Stimulated activated CD4-positive, alpha-beta T cell treated with anti-CD3 and anti-CD28 coated beads, Interleukin-15, amount 100 ng/mL, for 24 hours (primary cell): ENCODE results near the gene CUX1.
"Not testable (repeated sequence)": the region's sequence is repeated elsewhere in the genome, so short reads cannot be mapped to it uniquely, and the experiment has no call there.

Experiments
- DNase-seq: peaks from one replicate; pipeline ENCODE4 v3.0.0-alpha.2; 2020

Gene CUX1

DNA sequence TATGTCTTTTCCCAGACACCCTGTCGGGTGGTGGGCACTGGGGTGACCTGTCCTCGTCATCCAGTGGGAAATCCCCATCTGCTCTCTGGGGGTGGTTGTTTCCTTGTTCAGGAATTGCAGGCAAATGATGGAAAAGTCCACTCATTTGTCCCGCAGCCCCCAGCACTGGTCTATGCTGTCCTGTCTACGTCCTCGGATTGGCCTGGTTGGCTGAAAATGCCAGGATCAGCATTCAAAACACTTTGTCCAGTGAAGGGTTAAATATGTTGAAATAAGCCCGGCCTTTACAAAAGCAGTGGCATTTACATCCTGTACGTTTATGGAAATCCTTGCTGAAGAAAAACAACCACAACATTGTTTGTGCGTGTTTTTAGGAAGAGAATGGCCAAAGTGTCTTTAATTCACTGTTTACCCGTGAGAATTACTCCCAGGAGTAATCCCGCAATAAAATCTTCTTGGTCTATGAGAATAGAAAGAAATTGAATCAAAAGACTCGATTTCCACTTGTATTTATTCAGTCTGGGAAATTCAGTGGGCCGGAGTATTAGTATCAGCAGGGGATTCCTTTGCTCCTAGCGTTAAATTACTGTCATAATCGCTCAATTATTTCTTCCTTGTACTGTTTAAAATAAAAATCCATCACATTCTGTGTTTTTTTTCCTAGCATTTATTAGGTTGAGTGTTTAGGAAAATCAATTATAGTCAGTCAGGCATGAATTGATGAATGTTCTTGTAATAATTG, 352.4 kb downstream of the CUX1 start:
- no peak for DNase-seq

DNA sequence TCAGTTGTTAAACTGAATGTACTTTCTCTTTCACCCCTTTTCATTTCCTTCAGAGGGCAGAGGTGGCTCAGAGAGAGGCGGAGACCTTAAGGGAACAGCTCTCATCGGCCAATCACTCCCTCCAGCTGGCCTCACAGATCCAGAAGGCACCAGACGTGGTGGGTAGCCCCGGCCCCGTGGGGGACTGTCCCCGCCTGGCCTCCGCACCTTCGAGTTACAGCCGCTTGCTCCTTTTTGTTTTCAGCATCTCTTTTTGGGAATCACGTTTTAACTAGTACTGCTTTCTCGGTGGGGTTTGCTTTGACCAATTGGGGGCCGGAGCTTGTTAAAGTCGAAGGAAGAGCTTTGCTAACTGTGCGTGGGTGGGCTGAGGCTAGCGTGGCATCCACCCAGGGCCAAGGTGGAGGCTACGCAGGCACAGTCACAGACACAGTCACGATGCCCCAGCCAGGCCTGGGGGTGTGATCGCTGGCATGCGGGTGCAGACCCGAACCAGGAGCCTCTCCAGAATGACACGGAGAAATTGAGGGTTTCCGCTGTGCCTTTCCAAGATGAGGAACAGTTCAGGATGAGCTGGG, 353.1 kb downstream of the CUX1 start:
- DNase-seq, result no peak

DNA sequence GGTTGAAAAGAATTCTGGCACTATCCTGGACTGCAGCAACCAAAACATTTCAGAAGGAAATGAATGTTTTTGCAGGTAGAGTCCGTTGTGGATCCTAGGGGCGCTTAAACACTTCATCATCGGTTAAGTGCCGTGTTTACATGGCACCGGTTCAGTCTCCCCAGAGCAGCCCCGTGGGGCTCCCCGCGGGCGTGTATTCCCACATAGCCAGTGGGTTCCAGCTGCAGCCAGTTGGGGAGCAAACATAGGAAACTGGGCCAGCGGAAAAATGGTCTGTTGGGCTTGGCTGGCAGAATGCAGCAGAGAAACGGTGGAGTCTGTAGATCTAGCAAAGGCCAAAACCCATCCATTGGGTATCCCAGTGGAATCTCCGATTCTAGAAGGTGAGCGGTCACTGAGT, 356.2 kb downstream of the CUX1 start:
- no peak for DNase-seq

DNA sequence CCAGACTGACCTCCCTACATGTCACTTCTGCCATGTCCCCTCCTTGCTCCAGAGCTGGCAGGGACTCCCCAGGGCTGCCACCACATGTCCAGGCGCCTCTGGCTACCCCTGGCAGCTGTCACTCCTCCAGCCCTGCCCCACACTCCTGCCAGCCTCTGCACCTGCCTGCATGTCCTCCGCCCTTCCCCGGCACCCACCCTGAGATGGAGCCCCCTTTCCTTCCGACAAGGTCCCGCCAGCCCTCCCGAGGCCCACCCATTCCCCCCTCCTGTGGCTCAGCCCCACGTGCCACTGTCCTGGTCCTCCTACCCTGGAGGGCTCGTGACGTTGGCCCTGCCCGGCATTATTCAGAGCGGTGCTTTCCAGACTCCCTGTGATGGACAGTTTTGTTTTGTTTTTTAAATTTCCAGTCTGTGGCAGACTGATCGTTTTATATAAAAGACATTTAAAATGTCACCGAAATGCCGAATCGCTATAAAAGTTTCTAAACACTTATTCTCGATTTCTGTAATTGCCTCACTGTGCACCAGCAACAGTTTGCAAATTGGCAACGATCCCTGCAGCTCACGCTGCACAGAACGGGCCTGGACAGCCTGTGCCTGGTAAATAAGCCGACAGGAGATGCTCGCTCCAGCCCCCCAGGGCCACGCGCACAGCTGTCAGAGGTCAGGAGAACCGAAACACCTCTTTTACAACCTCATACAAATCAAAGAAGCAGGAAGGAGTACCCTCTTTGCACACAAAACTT, 358.2 kb downstream of the CUX1 start:
- DNase-seq, result no peak

DNA sequence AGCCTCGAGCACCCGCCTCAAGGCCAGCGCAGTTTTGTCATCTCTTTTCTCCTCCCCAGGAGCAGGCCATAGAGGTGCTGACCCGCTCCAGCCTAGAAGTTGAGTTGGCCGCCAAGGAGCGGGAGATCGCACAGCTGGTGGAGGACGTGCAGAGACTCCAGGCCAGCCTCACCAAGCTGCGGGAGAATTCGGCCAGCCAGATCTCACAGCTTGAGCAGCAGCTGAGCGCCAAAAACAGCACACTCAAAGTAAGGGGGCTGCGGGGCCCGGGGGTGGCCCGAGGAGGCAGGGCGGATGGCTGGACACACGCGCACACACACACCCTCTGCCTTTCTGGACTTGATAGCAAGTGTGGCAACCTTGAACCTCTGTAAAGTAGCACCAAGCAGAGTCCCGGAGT, 361.0 kb downstream of the CUX1 start:
- DNase-seq, result no peak

DNA sequence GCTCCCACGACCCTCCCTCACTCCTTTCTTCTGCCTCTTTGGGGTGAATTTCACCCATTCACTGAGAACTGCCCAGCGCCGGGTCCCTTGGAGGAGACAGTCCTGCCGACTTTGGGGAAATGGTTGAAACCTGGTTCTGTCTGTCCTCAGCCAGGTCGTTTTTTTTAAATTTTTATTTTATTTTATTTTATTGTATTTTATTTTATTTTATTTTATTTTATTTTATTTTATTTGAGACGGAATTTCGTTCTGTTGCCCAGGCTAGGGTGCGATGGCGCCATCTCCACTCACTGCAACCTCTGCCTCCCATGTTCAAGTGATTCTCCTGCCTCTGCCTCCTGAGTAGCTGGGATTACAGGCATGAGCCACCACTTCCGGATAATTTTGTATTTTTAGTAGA, 363.3 kb downstream of the CUX1 start:
- DNase-seq, result no peak

DNA sequence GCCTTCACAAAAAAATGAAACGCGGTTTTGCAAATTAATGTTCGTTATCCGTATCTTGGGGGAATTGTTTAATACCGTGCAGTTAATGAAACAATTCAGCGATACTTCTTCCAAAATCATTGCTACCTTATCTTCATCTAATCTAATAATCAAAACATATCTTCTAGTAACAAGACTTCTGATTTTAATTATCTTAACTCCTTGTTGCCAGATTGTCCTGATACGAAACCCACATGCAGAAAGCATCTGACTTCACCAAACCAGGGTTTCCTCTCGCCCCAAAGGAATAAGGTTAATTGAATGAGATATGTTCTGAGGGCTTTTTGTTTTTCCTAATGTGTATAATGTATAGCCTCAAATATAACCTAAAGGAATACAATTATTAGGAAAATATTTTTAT, 364.1 kb downstream of the CUX1 start:
- no peak for DNase-seq

DNA sequence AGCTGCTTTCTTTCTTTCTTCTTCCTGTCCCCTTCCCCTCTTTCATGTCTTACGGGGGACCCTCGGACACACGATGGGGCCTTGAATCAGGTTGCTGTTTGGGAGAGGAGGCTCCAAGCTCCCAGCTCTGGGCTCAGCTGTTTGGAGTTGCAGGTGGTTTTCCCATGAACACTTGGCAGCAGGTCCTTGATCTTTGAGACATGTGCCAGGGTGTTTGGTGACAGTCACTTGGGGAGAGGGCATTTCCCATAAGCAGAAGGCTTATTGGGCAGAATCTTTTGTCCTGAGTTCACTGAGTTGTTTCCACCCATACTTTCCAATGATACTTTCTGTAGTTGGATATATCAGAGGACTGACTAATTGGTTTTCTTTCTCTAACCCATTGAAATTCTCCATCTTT, 364.6 kb downstream of the CUX1 start:
- no peak for DNase-seq

DNA sequence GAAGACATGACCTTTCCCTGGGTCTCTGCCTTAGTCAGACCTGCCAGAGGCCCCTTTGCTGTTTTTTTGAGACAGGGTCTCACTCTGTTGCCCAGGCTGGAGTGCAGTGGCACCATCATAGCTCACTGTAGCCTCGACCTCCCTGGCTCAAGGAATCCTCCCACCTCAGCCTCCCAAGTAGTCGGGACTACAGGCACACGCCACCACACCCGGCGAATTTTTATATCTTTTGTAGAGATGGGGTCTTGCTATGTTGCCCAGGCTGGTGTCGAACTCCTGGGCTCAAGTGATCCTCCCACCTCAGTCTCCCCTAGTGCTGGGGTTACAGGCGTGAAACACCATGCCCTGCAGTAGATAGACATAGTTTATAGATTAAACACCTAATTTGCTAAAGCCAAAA, 366.4 kb downstream of the CUX1 start:
- DNase-seq, result not testable (repeated sequence)

DNA sequence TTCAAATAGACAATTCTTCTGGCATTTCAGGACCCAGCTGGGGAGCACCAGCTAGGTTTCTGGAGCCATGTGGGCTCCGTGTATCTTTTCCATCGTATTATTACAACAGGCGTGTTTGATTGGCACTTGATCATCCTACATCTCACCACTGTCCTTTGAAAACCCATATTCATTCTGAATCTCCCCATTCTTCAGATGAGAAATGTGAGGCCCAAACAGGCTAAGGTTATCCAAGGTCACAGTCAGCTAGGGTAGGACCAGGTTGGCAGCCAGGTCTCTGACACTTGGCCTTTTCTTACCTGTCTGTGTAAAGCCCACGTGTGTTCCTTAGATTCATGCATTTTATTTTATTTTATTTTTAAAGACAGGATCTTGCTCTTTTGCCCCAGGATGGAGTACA, 366.9 kb downstream of the CUX1 start:
- DNase-seq, result no peak

DNA sequence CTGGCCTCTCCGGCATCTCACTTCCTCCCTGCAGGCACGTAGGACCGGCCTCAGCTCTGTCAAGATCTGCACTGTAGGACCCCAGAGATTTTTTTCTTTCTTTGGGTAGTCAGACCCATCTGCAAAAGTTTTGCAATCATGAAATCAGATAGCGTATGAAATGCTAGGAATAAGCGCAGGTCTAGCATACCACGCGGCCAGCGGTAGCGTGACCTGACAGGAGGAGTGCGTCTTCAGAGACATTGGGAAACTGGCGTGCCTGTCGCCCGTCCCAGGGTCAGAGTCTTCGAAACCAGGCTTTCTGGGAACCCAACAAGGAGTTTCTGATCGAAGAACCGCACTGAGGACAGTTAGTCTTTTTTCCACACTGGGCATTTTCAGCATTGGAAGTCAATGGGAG, 368.4 kb downstream of the CUX1 start:
- DNase-seq, result no peak

DNA sequence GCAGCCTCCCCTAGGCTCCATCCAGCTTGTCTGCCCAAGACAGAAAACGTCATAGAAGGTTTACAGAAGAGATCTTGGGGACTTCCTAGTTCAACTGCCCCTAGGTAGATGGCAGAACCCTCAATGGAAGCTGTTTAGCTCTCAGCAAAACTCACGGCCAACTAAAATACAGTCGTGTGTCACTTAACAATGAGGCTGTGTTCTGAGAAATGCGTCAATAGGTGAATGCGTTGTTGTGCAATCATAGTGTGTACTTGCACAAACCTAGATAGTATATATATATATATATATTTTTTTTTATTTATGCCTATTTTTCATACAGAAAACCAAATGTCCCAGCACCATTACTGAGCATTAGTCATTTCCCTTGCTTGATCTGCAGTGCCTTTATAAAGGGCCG, 368.9 kb downstream of the CUX1 start:
- DNase-seq, result no peak

DNA sequence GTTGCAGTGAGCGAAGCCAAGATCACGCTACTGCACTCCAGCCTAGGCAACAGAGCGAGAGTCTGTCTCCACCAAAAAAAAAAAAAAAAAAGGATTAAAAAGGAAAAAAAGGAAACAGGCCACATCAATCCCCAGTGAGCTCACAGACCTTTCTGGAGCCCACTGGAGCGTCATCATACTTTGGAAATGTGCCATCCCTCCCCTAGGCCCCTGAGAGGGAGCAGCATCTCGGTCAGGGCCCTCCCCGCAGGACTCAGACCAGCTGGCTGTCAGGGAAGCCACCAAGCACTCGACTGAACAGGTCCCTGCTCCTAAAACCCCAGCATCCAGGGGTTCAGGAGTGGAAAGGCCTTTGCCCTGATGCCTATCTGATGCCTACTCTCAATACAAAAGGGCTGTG, 371.3 kb downstream of the CUX1 start:
- no peak for DNase-seq

DNA sequence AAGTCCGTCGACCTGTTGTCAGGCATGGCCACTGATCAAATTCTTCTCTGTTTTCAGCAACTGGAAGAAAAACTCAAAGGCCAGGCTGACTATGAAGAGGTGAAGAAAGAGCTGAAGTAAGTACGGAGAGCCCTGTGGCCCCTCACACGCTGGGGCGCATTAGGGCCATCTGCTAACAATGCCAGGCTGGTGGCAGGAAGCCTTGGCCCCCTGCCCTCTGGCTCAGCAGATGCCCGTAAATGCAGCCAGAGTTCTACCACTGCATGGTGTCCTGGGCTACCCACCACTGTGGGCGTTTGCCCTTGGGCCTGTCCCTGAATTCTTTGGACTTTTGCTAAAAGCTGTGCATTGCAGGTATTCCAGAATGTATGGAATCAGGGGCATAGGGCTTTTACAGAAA, 372.3 kb downstream of the CUX1 start:
- DNase-seq, result no peak

DNA sequence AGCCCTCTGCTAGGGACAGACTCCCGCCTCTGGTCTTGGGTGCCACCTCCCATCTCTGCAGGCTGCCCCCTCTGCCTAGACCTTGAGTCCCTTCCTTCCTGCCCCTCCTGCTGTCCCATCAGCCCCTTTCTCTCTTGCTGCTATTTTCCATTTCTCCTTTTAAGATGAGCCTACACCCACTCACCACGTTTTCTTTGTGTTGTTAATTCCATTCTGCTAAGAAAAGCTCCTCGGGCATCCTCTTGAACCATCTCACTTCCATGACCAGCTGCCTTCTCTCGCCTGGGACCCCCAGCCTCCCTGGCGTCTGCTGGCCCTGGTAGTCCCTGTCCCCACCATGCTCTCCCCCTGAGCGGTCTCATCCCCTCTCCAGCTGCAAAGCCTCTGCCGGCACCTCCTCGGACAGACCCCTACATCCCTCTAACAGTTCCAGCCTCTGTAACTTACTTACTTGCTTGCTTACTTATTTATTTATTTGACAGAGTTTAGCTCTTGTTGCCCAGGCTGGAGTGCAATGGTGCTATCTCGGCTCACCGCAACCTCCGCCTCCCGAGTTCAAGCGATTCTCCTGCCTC, 373.4 kb downstream of the CUX1 start:
- DNase-seq, result no peak

DNA sequence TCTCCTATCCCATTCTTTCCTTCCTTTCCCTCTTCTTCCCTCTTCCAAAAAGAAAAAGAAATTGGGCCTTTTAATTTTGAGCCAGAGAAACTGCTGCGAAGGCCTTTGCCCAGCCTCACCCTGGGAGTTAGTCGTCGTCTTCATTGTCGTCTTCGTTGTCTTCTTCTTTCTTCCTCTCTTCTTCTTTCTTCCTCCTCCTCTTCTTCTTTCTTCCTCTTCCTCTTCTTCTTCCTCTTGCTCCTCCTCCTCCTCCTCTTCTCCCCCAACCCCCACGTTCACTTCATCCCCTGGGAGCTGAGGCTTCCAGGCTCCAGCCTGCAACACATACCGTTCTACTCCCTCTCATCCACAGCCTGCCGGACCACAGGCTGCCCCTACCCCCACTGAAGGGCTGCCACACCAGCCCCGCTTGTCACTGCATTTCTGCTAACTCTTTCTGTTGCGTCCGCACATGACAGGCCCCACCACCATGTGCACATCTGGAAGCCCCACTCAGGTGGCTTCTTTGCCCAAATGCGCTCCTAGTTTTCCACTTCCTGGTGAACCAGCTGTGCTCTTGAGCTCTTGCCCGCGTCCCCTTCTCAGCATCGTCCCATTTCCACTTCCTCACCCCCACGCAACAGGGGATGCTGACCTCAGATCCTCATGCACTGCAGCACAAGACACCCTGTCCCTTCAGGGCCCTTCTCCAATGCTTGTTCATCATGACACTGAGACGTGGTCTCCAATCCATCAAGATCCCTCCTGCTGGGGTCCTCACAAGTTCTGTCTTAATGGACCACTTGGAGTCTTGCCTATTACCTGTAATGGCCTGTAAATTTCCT, 374.3 kb downstream of the CUX1 start:
- no peak for DNase-seq

DNA sequence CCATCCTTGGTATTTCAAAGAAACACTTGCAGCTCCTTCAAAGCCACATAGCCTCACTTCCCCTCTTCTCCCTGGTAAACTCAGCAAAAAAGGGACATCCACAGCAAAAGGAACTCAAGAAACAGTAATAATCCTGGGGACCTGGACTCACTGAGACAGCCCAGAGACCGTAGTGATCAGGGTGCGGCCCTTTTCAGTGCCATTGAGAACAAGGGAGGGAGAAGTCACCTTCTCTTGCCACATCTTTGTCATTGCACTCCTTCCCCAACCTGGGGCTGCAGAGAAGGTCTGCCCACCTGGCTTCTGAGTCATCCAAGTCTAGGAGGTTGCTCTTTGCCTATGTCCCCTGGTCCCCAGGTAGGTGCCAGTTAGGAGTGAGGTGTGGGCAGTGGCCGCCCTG, 375.4 kb downstream of the CUX1 start:
- DNase-seq, result no peak

DNA sequence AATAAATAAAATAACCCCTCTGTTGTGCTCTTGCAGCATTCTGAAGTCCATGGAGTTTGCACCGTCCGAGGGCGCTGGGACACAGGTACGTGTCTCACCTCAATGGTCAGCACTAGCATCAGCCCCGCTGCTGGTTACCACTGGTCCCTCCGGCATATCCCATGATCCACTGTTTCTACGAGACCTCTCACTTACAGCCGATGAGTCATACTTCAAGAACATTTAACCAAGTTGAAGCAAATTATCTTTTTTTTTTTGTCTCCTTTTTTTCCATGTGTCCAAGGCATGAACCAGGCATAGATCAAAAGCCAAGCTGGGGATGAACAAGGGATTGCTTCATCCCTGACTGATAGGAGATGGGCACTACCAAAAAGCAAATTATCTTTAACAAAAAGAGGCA, 376.4 kb downstream of the CUX1 start:
- DNase-seq, result no peak

DNA sequence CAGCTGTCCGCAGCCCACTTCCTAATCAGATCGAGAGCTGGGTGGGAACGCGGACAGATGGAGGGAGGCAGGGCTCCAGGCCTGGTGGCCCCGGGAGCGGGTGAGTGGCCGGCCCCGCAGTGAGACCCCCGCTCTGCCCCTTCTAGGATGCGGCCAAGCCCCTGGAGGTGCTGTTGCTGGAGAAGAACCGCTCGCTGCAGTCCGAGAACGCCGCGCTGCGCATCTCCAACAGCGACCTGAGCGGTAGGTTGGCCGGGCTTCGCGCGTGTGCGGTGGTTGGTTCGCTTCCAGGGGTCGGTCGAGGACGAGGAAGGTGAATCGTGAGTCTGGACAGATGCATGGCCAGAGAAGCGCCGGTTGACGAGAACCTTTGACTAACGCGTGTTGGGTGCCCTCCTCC, 377.9 kb downstream of the CUX1 start:
- no peak for DNase-seq

DNA sequence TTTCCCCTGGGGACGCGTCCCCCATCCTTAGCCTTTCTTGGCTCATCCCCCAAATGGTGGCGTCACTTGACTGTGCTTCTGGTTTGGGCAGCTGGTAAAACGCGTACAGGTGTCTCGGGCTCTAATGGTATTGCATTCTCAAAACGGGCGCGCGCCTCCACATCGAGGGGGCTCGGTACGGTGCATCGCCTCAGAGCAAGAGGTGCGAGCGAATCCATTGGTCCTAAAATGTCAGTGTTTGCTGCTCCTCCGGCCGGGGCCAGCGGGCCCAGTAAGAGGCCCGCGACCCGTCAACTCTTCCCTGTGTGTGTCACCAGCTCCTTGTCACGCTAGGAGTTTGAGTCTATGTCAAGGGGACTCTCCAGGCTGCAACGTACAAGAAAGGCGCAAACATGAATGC, 378.6 kb downstream of the CUX1 start:
- DNase-seq, result no peak

DNA sequence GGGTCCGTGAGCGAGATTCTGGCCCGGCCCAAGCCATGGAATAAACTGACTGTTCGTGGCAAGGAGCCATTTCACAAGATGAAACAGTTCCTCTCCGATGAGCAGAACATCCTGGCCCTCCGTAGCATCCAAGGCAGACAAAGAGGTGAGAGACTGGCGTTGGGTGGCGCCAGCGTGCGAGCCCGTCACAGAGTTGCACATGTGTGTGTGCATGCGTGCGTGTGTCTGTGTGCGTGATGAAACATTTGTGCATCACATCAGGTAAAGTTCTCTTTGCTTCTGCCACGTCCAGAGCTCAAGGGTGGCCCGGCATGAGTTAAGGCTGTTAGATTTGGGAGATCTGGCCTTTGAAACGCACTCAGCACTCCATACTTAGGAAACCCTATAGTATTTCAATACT, 379.7 kb downstream of the CUX1 start:
- DNase-seq, result no peak

DNA sequence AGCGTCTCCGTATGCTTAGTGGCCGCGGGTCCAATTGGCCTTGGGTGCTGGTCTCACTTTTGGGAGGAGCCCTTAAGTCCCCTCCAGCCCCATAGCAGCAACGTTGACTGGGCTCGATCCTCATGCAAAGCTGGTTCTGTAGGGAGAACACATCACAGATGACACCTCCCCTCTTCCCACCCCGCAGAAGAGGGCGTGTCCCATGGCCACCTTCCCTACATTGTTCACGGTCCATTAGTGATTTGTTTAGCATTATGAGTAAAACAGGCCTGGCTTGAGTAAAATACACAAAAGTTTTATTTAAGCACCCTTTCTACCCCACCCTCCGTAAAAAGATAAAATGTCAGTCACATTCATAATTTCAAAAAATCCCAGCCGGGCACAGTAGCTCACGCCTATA, 380.2 kb downstream of the CUX1 start:
- DNase-seq, result no peak

DNA sequence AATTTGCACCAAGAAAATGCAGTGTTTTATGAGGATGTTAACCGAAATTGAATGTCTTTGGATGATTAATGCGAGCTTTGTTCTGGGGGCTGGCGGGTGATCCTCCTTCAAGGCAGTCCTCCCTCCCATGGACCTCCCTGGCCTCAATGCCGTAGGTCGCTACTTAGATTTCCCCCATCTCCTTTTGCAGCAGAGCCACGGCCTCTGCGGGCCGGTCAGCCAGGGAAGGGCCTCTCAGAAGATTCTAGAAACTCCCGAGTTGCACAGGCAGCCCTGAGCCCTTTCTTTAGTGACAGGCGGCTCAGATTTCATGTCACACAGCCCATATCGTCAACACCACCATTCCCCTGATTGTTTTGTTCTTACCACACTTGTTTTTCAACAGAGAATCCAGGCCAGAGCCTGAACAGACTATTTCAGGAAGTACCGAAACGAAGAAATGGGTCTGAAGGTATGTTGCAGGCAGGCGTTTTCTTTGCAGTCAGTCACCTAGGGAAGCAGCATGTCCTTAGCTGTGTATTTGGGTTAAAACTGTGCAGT, 381.1 kb downstream of the CUX1 start:
- DNase-seq, result no peak
